GM21390 (cell line): ENCODE data around the gene C2.
"Not testable (repeated sequence)": the region's sequence is repeated elsewhere in the genome, so short reads cannot be mapped to it uniquely, and the experiment has no call there.

Source experiments
- ATAC-seq: cut with Tn5 transposase; IDR thresholded peaks from one replicate; pipeline ENCODE4 v1.9.1; 2021; ENCODE audit not compliant: unreplicated experiment

C2 gene

GRCh38 chr6:31972709-31973350 is 45.3 kb downstream of the C2 start:
- ATAC-seq, result no peak

- not testable (repeated sequence) for ATAC-seq
These were observed 48.5 kb downstream of the C2 start for GRCh38 chr6:31976065-31976464.

GRCh38 chr6:31977816-31978431 is 50.4 kb downstream of the C2 start:
- no peak for ATAC-seq

- ATAC-seq, result no peak
These were observed 51.3 kb downstream of the C2 start for GRCh38 chr6:31978831-31979230.

- ATAC-seq, result no peak
These were observed 51.9 kb downstream of the C2 start for GRCh38 chr6:31979238-31979898.

GRCh38 chr6:31980195-31980876 is 52.8 kb downstream of the C2 start:
- not testable (repeated sequence) for ATAC-seq

- not testable (repeated sequence) for ATAC-seq
These were observed 53.5 kb downstream of the C2 start for GRCh38 chr6:31980998-31981397.

GRCh38 chr6:31981744-31982143 is 54.2 kb downstream of the C2 start, which contains the start of gene C4A:
Gene C4A, plus strand, starts transcription at chr6:31982057. Its CDS starts 51 bp downstream, at chr6:31982108.
- not testable (repeated sequence) for ATAC-seq

- not testable (repeated sequence) for ATAC-seq
These were observed 61.8 kb downstream of the C2 start for GRCh38 chr6:31989363-31989762.

GRCh38 chr6:31994421-31994820 is 66.9 kb downstream of the C2 start:
- ATAC-seq, result not testable (repeated sequence)
